CD14-positive monocyte (primary cell): ENCODE data around the gene NTRK2. TPM values are rescaled to one million over a fixed set of nuclear protein-coding genes. Genes with fewer than 3 reads are reported as not detected.

Experiments
- DNase-seq, 3 donors: peaks; one replicate each; pipeline ENCODE4 v3.0.0-alpha.2; 2011 to 2022
- H2AFZ ChIP-seq: 2 replicates; pipeline ENCODE4 v1.6.0; 2012; ENCODE audit warnings: mild to moderate bottlenecking, low read depth, low read length, inconsistent platforms; ENCODE audit not compliant: insufficient read depth, poor library complexity, severe bottlenecking
- H3K27ac ChIP-seq, 2 donors: 1 replicate in 1 of 2; 2 replicates in 1 of 2; pipeline ENCODE4 v1.5.1; 2012 to 2013; ENCODE audit warnings: low read length in 2 of 2, control low read depth in 1 of 2, inconsistent platforms in 1 of 2, low read depth in 1 of 2, mild to moderate bottlenecking in 1 of 2
- H3K27me3 ChIP-seq, 2 donors: one replicate each; pipeline versions ENCODE4 v1.6.0 to v1.6.1; 2011 to 2013; ENCODE audit warnings: low read length in 2 of 2; ENCODE audit not compliant: control insufficient read depth in 2 of 2, insufficient read depth in 2 of 2
- H3K36me3 ChIP-seq, 2 donors: replicated peaks in 1 of 2; 1 replicate in 1 of 2; 2 replicates in 1 of 2; pipeline versions ENCODE4 v1.5.1 to v1.6.1; 2012 to 2013; ENCODE audit warnings: low read length in 2 of 2, control low read depth in 1 of 2, inconsistent platforms in 1 of 2, mild to moderate bottlenecking in 1 of 2; ENCODE audit not compliant: insufficient read depth in 2 of 2, control insufficient read depth in 1 of 2
- H3K4me1 ChIP-seq, 2 donors: 1 replicate in 1 of 2; 2 replicates in 1 of 2; pipeline versions ENCODE4 v1.5.1 to v1.6.1; 2012 to 2013; ENCODE audit warnings: low read length in 2 of 2, control low read depth in 1 of 2, inconsistent platforms in 1 of 2, mild to moderate bottlenecking in 1 of 2, moderate library complexity in 1 of 2; ENCODE audit not compliant: insufficient read depth in 2 of 2, control insufficient read depth in 1 of 2
- H3K4me2 ChIP-seq: replicated peaks from 2 replicates; pipeline ENCODE3; 2012; ENCODE audit warnings: low read length, moderate library complexity, mild to moderate bottlenecking; ENCODE audit not compliant: poor library complexity, severe bottlenecking; ENCODE audit errors: extremely low read depth
- H3K4me3 ChIP-seq, 3 experiments: fragments of 200-600 bp in 1 of 3; sonication (generic) in 1 of 3; replicated peaks in 1 of 3; 1 replicate in 2 of 3; 2 replicates in 1 of 3; pipeline ENCODE4 v1.5.1; 2011 to 2013; ENCODE audit warnings: low read length in 3 of 3, mild to moderate bottlenecking in 3 of 3, control low read depth in 2 of 3, low read depth in 2 of 3, inconsistent platforms in 1 of 3, moderate library complexity in 1 of 3
- H3K79me2 ChIP-seq: 2 replicates; pipeline ENCODE4 v1.6.0; 2012; ENCODE audit warnings: mild to moderate bottlenecking, control low read depth, inconsistent platforms, low read length, moderate library complexity; ENCODE audit not compliant: insufficient read depth
- H3K9ac ChIP-seq: 2 replicates; pipeline ENCODE4 v1.6.0; 2017; ENCODE audit warnings: low read length, mild to moderate bottlenecking; ENCODE audit not compliant: insufficient read depth, poor library complexity, severe bottlenecking
- H3K9me3 ChIP-seq, 2 donors: replicated peaks in 1 of 2; 1 replicate in 1 of 2; 2 replicates in 1 of 2; pipeline versions ENCODE4 v1.5.1 to v1.6.1; 2012 to 2013; ENCODE audit warnings: low read length in 2 of 2, control low read depth in 1 of 2; ENCODE audit not compliant: control insufficient read depth in 1 of 2, insufficient read depth in 1 of 2
- H4K20me1 ChIP-seq: 2 replicates; pipeline ENCODE4 v1.6.0; 2012; ENCODE audit warnings: mild to moderate bottlenecking, low read length, control low read depth, moderate library complexity; ENCODE audit not compliant: insufficient read depth
- H3K27ac Mint-ChIP-seq, 7 donors: one replicate each; pipeline ENCODE4 v1.8.0; 2020; ENCODE audit warnings: mild to moderate bottlenecking in 7 of 7, mixed read lengths in 7 of 7, moderate library complexity in 6 of 7, inconsistent platforms in 2 of 7
- H3K27me3 Mint-ChIP-seq, 3 donors: one replicate each; pipeline ENCODE4 v1.8.0; 2021 to 2022; ENCODE audit warnings: low read depth in 3 of 3, mild to moderate bottlenecking in 3 of 3, mixed read lengths in 3 of 3, moderate library complexity in 3 of 3, inconsistent platforms in 1 of 3
- H3K36me3 Mint-ChIP-seq, 2 donors: one replicate each; pipeline ENCODE4 v1.8.0; 2020; ENCODE audit warnings: mixed read lengths in 2 of 2, inconsistent platforms in 1 of 2, mild to moderate bottlenecking in 1 of 2
- H3K4me1 Mint-ChIP-seq: one replicate; pipeline ENCODE4 v1.8.0; 2020; ENCODE audit warnings: mild to moderate bottlenecking, mixed read lengths
- H3K4me3 Mint-ChIP-seq, 2 donors: one replicate each; pipeline ENCODE4 v1.8.0; 2020; ENCODE audit warnings: mild to moderate bottlenecking in 2 of 2, mixed read lengths in 2 of 2, moderate library complexity in 1 of 2
- H3K9me3 Mint-ChIP-seq, 7 donors: one replicate each; pipeline ENCODE4 v1.8.0; 2020 to 2022; ENCODE audit warnings: mixed read lengths in 7 of 7, mild to moderate bottlenecking in 6 of 7, moderate library complexity in 6 of 7, inconsistent platforms in 2 of 7
- WGBS: methylation state at CpG from one replicate; pipeline ENCODE4 v1.1.5; 2013; ENCODE audit warnings: missing lambda C conversion rate; ENCODE audit not compliant: insufficient coverage; 5-methylcytosine and 5-hydroxymethylcytosine counted together
- intact Hi-C, 2 donors: fragments of 100-400 bp; cut with micrococcal nuclease; formaldehyde crosslinking; loops; one replicate each; pipeline versions ENCODE4 v1.15.0 to v1.15.1; 2023
- polyA plus RNA-seq, 3 donors: library from polyadenylated mRNA; depleted of rRNA in 1 of 3; unstranded in 2 of 3; stranded (reverse) in 1 of 3; fragments of 300-500 nt in 2 of 3; fragments of >200 nt in 1 of 3; fragmentation: Illumina TruSeq in 2 of 3; gene quantifications; 1 replicate in 2 of 3; 2 replicates in 1 of 3; pipeline ENCODE4 v1.2.3, GENCODE V29; 2012 to 2021
- TF ChIP-seq, protein P1 (sequence below): fragments of 200-600 bp; IDR thresholded peaks from one replicate; pipeline ENCODE4 v1.8.0; 2022; ENCODE audit warnings: antibody characterized with exemption, mild to moderate bottlenecking

NTRK2 gene
- polyA plus RNA-seq, 3 donors = not detected

DNA sequence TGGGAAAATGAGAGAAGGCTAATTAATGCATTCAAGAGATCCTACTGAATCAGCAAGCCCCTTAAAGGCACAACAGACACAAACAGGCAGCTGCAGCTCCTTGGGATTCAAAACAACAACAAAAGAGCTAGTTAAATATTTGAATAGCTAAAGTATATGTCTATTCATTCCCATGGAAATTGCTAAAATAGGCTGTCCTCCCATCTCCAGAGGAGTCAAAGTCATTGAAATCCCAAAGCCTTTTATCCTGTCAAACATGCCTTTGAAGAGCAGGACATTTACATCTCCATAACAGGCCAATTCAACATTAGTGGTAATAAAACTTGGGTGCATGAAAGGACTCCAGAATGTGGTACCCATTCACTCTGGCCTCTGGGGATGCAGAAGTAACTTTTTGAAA, 177.4 kb downstream of the NTRK2 start:
- no peak for DNase-seq
- Histone ChIP-seq H3K9me3 (peaks cover 0 to 2% of the 10 kb centered on the region in 2 donors), H3K27me3 (no peaks in the 10 kb centered on the region), H3K4me1 (no peaks in the 10 kb centered on the region), H3K79me2 (no peaks in the 10 kb centered on the region), H3K27ac (no peak overlapping the region), H3K4me3 (no peak overlapping the region), H3K36me3 (no peaks in the 10 kb centered on the region), H3K9ac (no peak overlapping the region), H2AFZ (no peak overlapping the region), H3K4me2 (no peak overlapping the region), H4K20me1 (no peaks in the 10 kb centered on the region)
- intact Hi-C loops = no loop called here
- Mint-ChIP-seq H3K27me3 (peaks cover 0 to 2% (median 0%) of the 10 kb centered on the region in 3 donors), H3K36me3 (no peaks in the 10 kb centered on the region), H3K4me1 (no peaks in the 10 kb centered on the region), H3K4me3 (no peak overlapping the region), H3K9me3 (peaks cover 0 to 15% (median 0%) of the 10 kb centered on the region in 7 donors), H3K27ac (no peak overlapping the region)
- TF ChIP-seq, protein P1, sequence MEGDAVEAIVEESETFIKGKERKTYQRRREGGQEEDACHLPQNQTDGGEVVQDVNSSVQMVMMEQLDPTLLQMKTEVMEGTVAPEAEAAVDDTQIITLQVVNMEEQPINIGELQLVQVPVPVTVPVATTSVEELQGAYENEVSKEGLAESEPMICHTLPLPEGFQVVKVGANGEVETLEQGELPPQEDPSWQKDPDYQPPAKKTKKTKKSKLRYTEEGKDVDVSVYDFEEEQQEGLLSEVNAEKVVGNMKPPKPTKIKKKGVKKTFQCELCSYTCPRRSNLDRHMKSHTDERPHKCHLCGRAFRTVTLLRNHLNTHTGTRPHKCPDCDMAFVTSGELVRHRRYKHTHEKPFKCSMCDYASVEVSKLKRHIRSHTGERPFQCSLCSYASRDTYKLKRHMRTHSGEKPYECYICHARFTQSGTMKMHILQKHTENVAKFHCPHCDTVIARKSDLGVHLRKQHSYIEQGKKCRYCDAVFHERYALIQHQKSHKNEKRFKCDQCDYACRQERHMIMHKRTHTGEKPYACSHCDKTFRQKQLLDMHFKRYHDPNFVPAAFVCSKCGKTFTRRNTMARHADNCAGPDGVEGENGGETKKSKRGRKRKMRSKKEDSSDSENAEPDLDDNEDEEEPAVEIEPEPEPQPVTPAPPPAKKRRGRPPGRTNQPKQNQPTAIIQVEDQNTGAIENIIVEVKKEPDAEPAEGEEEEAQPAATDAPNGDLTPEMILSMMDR = no peak

DNA sequence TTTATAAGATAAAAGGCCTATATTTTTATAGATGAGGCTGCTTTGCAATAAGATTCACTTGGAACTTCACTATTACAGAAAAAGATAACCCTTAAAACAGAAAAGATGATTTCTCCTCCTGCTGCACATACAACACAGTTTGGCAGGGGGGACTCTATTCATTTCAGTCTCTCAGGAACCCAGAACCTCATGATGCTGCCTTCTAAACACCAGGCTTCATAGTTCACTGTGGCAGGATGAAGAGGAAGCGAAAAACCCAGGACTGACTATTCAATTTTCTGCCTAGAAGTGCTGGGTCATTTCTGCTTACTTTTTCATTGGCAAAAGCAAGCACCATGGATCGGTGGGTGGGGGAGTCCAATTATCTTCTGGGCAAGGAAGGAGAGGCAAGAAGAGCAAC, 179.5 kb downstream of the NTRK2 start:
- no peak overlapping the region for H3K27ac Mint-ChIP-seq
- intact Hi-C loops = no loop called here
- H3K27me3 Mint-ChIP-seq = peaks cover 0 to 2% (median 0%) of the 10 kb centered on the region in 3 donors
- H3K27ac ChIP-seq = no peak overlapping the region
- H3K4me1 Mint-ChIP-seq = no peaks in the 10 kb centered on the region
- WGBS = 82% methylated on average over 2 of the region's 2 CpGs
- H3K9me3 Mint-ChIP-seq = peaks cover 0 to 7% (median under 1%) of the 10 kb centered on the region in 7 donors
- no peaks in the 10 kb centered on the region for H3K27me3 ChIP-seq
- no peak overlapping the region for H3K4me2 ChIP-seq
- no peak overlapping the region for H3K4me3 ChIP-seq
- no peaks in the 10 kb centered on the region for H3K4me1 ChIP-seq
- DNase-seq = no peak
- no peak overlapping the region for H3K9ac ChIP-seq
- H2AFZ ChIP-seq = no peak overlapping the region
- H3K9me3 ChIP-seq = no peaks in the 10 kb centered on the region
- H4K20me1 ChIP-seq = no peaks in the 10 kb centered on the region
- TF ChIP-seq, protein P1 = no peak
- no peaks in the 10 kb centered on the region for H3K79me2 ChIP-seq
- no peaks in the 10 kb centered on the region for H3K36me3 Mint-ChIP-seq
- no peak overlapping the region for H3K4me3 Mint-ChIP-seq
- no peaks in the 10 kb centered on the region for H3K36me3 ChIP-seq
